NCI-H2029 treated with DMSO at 0.1 percent for 48 hours (cell line): Measurements from ENCODE around the gene EPHA8.

Experiments used
- DNase-seq: peaks from one replicate; lab custom pipeline; 2025; lab: John Stamatoyannopoulos, UW

EPHA8 gene

DNA sequence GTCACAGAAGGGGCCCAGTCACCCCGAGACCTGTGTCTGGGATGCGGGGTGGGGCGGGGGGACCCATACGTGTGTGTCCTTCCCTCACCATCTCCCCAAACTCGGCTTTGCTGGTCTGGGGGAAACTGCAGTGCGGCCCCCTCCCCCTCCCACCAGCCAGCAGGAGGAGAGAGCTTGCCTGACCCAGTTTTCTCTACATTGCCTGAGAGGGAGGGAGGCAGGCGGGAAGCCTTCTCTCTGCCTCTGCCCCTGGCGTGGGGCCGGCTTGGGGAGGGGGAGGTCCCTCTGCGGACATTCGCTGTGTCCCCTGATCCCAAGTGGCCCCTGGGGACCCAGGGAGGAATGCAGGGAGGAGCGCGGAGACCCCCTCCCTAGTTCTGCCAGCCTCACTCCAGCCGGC, 3.9 kb downstream of the EPHA8 start:
- DNase-seq, result no peak

DNA sequence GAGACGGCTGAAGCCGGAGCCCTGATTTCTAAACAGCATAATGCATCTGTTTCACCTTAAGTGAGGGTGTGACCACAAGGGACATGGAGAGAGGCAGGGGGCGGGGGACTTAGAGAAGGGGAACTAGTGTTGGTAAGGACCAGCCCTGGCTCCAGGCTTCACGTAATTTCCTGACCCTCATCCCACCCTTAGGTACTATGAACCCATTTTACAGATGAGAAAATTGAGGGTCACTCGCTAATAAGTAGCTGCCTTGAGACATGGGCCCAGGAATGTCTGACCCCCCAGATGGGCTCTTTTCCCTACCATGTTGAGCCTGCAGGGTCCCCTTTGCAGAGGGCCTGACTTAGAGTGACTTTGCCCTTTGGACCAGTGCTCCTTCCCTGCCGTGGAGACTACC, 4.7 kb downstream of the EPHA8 start:
- DNase-seq, result no peak

DNA sequence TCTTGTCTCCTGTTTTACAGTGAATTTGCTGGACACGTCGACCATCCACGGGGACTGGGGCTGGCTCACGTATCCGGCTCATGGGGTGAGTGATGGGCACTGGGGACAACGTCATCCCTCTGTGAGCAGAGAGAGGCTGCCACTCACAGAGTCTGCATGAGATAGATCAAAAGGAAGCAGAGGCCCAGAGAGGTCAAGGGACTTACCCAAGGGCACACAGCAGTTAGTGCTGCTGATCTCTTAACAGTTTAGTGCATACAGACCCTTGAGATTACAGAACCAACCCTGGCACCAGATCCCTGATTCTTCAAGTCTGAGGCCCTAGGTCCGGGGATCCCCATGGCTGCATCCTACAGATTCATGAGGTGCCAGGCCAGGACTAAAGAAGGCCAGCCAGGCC, 6.0 kb downstream of the EPHA8 start:
- no peak for DNase-seq

DNA sequence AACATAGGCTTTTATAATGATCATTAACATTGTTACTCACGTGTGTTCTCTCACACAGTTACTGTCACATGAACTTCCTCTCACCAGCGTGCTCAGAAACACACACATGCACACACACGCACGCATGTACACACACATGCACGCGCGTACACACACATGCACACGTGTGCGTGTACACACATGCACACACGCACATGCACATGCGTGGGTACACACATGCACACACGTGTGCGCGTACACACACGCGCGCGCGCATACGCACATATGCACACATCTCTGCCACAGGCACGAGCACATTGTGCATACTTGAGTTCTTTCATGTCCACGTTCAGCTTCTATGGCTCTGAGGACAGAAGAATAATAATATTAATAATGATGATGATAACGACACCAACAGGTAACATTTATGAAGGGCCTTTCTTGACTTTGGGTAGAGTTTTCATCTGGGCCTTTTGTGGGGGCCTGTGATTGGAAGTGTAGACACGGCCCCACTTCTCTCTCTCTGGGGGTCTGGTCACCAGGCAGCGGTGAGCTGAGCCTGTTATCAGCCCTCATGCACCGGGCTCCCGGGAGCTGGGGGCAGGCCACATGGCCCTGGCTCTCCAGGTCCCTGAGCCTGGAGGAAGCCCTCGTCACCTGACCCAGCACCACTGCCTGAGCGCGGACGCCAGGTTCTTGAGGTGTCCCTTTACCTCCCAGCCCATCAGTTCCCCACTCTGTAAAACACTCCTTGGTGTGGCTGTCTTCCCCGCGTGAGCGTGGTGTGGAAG, 7.0 kb downstream of the EPHA8 start:
- no peak for DNase-seq

DNA sequence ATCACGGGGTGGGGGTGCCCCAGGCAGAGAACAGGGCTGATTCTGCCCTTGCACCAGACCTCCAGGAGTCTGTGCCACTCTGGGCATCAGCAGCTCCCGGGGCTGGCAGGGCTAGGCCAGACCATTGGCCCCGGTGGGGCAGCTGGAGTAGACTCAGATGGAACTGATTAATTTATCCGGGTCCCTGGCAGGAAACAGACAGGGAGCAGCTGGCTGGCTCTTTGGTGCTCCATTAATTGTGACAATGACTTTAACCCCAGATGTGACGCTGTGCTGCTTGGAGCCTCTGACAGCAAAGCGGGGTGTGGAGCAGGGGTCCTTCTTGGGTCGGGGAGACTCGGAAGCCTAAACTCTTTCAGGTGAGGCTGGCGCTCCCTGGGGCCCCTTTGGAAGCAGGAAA, 9.5 kb downstream of the EPHA8 start:
- no peak for DNase-seq

DNA sequence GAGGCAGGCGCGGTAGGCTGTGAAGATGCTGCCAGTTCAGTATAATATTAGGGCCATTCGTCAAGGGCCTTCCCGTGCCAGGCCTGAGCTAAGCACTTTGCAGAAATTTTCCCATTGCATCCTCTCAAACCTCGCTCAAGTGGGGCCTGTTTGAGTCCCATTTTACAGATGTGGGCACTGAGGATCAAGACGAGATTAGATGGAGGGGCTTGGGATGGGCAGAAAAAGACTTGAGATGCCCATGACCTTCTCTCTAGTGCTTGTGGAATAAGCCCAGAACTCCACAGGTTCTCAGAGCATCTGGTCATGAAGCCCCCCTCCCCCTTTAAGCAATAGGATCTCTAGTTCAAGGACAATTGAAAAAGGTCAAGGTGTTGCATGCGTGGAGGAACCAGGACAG, 9.9 kb downstream of the EPHA8 start:
- no peak for DNase-seq

DNA sequence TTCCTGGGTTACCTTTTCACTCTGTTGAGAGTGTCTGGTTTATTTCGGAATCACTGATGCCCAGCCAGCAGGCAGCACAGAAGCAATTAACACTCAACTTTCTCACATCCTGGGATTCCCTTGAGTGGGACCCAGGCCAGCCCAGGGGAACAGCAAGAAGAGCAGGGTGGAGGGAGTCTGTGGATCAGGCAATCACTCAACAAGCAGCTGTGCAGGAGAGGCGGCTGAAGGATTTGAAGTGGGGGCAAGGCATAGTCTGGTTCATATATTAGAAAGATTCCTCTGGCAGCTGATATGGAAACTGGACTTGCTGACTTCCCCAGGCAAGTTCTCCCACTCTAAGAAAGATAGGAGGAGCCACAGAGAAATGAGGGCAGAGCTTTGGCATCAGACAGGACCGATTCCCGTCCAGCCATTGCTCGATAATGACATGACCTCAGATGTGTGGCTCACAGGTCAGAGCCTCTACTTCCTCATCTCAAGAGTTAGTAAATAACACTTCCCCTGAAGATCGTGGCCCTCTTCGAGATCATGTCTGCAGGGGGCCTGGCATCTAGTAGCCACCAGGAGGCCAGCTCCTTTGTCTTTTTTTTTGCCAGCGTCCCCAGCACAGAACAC, 12.4 kb downstream of the EPHA8 start:
- DNase-seq, result no peak

DNA sequence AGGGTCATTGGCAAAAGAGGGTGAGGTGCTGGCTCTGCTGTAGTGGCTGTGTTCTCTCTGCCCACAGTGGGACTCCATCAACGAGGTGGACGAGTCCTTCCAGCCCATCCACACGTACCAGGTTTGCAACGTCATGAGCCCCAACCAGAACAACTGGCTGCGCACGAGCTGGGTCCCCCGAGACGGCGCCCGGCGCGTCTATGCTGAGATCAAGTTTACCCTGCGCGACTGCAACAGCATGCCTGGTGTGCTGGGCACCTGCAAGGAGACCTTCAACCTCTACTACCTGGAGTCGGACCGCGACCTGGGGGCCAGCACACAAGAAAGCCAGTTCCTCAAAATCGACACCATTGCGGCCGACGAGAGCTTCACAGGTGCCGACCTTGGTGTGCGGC, 12.9 kb downstream of the EPHA8 start:
- no peak for DNase-seq

DNA sequence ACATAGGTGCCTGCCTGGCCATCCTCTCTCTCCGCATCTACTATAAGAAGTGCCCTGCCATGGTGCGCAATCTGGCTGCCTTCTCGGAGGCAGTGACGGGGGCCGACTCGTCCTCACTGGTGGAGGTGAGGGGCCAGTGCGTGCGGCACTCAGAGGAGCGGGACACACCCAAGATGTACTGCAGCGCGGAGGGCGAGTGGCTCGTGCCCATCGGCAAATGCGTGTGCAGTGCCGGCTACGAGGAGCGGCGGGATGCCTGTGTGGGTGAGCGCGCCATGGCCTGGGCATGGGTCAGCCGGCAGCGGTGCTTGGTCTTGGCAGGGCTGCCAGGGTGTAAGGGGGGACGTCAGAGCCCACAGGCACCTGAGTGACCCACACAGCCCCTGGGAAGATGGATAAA, 13.3 kb downstream of the EPHA8 start:
- DNase-seq, result no peak

DNA sequence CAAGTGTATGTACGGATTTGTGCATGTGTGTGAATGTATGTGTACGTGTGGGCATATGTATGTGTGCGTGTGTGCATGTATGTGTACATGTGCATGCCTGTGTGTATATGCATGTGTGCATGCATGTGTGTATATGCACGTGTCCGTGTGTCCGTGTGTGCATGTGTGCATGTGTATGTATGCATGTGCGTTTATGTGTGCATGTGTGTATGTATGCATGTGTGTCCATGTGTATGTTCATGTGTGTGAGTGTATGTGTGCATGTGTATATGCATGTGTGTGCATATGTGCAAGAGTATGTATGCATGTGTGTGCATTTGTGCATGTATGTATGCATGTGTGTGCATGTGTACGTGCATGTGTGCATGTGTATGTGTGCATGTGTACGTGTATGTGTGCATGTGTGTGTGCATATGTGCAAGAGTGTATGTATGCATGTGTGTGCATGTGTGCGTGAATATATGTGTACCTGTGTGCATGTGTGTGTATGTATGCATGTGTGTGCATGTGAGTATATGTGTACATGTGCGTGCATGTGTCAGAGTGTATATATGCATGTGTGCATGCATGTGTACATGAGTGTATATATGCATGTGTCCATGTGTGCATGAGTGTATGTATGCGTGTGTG, 15.6 kb downstream of the EPHA8 start:
- DNase-seq, result no peak

DNA sequence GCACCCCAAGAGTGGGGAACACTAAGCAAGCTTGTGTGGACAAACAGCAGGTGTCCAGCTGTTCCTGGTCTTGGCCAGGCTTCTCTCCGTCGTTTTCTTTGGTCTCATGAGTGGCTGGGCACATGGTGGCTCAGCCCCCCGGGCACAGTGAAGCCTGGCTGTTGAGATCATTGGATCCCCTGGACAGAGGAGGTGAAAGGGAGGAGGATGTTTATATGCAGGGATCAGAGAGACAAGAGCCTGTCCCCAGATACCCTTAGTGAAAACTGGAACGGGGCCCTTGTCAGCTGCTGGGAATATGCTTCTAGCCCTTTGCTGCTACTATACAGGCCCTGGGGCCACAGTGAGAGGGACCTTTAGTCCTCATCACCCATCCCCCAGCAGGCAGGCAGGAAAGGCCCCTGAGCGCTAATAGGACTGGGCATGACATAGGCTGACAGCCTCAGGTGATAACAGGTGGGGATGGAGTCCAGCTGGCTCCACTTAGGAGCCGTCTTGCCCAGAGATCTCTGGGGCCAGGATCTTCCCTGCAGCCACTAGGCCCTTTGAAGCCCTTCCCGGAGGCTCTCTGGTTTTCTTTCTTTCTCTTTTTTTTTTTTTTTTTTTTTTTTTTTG, 16.4 kb downstream of the EPHA8 start:
- DNase-seq, result no peak

DNA sequence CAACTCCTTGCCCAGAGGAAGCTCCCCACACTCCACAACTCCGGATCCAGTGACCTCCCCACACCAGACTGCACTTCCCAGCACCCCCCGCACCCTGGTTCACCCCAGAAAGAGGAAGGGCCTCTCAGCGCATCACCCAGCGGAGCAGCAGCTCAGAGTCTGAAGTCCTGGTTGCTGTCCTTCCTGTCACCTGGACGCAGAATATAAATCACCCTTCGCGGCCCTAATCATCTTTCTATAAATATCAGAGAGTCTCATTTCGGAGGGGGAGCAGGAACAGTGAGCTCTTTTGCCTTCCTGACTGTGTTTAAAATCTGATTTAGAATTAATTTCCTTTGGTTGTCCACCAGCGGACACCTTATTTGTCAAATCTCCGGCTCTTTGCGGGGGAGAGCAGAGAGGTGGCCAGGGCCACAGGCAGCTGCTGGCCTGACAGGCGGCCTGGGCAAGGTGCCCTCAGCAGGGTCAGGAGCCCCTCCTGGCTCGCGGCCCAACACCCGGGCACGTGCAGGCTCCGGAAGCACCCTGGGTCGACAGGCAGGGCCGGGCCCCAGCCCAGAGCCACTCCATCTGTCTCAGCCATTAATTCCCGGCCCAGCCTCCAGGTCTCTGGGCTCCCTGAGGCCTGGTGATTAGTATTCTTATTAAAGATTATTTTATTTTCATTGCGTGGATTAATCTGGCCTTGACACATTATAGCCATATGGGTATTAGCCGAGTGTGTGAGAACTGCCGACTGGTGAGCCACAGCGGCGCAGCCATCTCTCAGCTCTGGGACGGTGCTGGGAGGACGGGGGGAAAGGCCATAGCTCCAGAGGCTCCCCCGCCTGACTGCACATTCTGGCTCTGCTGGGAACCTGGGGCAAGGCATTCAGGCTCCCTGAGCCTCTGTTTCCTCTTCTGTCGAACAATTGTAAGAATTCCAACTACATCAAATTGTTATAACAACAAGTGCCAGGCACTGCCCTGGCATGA, 19.7 kb downstream of the EPHA8 start:
- no peak for DNase-seq

DNA sequence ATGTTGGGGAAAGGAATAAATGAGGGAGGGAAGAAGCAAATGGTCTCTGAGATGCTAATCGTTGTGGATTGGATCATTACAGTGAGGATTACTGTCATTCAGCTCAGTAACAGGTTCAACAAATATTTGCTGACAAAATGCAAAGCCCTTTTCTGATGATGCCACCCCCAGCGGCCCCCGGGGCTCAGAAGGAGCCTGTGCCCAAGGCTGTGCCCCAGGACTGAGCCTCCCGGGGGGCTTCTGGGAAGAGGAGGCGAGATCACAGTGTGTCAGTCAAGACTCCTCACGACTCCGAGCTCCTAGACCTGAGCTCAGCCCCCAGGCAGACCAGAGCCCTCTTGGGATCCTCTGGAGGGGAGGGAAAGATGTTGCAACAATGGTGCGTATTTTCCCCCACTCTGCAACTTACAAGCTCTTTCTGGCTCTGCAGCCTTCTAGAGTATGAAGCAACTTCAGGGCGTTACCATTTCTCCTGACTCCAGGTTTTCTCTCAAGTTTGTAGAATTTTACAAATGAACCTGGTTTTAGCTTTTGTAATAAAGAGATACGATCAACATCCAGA, 20.8 kb downstream of the EPHA8 start:
- no peak for DNase-seq

DNA sequence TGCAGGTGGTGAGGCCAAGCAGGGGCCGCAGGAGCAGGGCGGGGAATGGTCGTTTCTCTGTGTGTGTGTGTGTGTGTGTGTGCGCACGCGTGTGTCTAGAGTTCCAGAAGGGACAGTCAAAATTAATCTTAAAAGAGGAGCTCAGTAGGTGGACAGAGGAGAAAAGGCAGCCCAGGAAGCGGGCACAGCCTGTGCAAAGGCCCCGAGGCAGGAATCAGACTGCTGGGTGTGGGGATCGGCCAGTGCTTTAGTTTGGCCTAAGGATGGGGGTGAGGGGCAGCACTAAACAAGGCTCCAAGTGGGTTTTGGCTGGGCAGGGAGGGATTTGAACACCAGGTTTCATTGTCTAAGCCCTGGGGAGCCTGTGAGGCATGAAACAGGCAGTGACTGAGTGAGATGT, 21.7 kb downstream of the EPHA8 start:
- no peak for DNase-seq

DNA sequence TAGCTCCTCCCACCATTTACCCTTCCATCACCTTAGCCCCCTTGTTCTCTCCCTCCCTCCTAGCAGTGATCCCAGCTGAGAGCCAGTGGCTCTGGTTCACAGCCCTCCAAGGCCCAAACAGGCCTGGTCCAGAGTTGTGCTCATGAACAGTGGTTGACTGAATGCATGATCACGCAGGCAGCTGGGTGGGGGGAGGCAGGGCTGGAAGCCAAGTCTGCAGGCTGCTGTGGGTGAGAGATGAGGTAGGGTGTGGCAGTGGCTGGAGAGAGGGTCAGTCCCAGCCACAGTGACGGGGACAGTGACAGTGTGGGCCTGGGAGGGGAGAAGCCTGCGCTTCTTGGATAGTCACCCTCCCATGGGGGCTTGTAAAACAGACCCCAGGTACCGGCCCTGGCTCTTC, 22.2 kb downstream of the EPHA8 start:
- DNase-seq, result no peak

DNA sequence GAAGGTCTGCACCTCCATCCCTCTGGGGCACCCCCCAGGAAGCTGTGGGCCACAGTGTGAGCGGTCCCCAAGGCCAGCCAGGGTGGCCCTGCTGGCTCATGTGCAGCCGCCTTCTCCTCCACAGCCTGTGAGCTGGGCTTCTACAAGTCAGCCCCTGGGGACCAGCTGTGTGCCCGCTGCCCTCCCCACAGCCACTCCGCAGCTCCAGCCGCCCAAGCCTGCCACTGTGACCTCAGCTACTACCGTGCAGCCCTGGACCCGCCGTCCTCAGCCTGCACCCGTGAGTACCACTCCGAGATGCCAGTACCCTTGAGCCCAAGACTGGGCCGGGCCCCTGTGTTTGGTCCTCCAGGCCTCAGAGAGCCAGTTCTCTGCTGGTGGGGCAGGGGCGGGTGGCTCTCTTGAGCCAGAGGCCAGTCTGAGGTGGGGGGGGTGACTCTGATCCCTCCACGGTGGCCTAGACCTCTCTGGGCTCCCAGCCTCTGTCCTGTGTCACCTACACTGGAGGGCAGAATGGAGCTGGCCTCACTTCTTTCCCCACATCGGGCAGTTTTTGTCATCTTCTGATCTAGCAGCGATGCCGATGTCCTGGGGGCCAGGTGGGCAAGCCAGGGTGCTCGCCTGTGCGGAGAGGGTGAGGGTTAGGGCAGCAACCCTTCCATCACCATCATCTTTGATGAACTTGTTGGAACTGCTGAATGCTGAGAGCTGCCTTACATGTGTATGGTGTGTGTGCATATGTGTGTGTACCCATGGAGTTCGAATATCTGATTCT, 23.3 kb downstream of the EPHA8 start:
- DNase-seq, result no peak

DNA sequence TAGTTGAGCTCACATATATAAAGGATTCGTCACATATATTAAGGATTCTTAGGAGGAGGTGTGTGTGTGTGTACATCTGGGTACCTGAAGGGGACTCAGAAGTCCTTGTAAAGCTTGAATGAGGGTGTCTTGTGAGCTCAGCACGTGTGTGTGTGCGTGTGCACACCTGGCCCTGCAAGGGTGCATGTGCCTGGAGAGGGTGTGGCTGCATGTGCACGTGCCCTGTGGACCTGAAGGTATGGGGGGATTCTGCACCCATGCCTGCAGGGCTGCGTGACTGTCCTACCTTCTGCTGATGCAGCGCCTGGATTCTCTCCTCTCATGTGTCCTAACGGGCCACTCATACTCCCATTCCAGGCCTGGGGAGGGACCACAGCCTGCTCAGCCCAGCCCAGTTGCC, 24.0 kb downstream of the EPHA8 start:
- DNase-seq, result no peak

DNA sequence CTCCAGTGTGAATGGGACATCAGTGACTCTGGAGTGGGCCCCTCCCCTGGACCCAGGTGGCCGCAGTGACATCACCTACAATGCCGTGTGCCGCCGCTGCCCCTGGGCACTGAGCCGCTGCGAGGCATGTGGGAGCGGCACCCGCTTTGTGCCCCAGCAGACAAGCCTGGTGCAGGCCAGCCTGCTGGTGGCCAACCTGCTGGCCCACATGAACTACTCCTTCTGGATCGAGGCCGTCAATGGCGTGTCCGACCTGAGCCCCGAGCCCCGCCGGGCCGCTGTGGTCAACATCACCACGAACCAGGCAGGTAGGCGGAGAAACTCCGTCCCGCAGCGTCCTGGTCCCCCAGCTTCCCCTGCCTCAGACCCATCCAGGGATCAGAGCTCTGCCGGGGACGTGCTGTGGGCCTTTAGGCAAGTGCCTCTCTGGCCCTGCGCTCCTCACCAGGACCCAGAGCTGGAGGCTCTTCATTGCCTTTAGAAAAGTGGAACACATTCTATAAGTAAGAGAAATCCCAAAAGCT, 25.7 kb downstream of the EPHA8 start:
- no peak for DNase-seq

DNA sequence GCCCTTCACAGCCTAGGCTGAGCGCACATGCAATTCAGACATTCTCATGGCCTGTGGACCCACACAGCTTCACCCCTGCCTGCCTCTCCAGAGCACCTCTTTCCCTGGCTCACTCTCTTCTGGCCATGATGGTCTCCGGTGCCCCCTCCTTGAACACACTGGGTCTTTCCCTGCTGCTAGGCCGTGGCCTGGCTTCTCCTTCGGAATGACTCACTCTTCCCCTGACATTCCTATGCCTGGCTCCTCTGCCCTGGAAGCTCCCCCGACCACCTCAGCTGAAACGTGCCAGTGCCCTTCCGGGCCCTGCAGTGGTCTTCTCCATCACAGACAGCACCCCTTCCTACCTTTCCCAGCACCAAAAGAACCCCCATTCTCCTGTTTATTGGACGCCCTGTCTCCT, 28.3 kb downstream of the EPHA8 start:
- no peak for DNase-seq

DNA sequence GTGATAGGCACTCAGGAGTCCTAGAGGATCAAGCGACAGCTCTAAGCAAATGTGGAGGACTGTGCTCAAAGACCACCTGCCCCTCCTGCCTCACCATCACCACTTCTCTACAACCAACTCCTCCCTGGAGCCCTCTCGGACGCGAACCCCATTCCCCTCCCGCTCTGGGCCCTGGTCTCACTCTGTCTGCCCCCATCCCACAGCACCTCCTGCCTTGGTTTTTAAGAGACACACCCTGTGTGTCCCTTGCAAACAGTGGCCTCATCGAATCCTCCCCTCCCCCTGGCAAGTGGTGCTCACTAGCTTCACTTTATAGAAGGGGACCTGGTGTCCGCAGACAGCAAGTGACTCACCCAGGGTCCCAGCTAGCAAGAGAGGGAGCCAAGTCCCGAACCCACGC, 28.8 kb downstream of the EPHA8 start:
- DNase-seq, result no peak
